T47D (cell line): ENCODE data around the gene KASH5.

Experiments
- DNase-seq, 2 experiments: peaks; one replicate each; pipeline versions ENCODE4 v3.0.0 to v3.0.0-alpha.2; 2011 to 2012; ENCODE audit warnings: low read depth in 1 of 2, low spot score in 1 of 2
- JUND ChIP-seq: IDR thresholded peaks from 2 replicates; pipeline ENCODE4 v1.6.1; 2012; ENCODE audit warnings: low read depth
- in situ Hi-C: cut with HindIII; loops from 2 replicates; pipeline ENCODE4 v1.10.0; 2016; ENCODE audit warnings: low sequenced_read_pairs, low pct_unique_long_range_greater_than_20kb

Gene KASH5

DNA sequence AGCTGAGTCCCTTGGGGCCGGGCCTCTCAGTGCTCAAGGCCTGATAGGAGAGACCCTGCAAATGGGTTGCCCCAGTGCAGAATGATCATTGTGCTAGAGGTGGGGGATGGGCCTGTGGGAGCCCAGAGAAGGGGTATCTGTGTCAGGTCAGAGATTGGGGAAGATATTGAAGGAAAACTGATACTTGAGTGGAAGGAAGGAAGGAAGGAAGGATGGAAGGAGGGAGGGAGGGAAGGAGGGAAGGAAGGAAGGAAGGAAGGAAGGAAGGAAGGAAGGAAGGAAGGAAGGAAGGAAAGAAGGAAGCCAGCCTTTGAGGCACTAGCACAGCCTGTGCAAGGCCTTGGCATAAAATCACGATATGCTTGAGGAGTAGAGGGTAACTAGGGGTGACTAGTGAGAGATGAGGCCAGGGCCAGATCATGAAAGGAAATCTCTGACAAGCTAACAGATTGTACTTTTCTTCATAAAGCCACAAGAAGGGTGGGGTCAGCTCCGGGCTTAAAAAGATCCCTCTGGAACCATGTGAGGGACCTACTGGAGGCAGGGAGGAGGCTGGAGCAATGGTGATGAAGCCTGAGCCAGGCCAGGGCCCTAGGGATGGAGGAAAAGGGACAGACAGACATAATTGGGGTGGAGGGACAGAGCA lies 23.8 kb downstream of the KASH5 start:
- DNase-seq = no peak
- in situ Hi-C loops = no loop called here
- no peak for TF ChIP-seq JUND

DNA sequence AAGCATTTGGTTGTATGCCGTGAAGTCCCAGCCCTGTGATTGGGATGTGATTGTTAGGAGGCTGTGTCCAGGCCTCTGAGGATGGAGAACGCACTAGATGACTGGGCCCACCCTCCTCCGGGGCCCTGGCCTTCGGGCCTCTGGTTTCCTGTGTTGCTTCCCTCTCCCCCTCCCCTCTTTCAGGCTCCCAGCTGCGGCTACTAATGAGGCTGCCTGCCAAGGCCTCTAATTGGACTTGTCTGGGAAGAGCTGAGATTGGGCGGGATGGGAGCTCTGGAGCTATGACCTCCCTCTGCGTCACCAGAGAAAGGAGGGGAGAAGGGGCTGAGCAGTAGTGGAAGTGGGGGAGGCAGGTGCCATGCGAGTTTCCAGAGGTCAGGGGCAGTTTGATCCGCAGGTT lies 25.3 kb downstream of the KASH5 start:
- no peak for TF ChIP-seq JUND
- no peak for DNase-seq
- in situ Hi-C loops = no loop called here

DNA sequence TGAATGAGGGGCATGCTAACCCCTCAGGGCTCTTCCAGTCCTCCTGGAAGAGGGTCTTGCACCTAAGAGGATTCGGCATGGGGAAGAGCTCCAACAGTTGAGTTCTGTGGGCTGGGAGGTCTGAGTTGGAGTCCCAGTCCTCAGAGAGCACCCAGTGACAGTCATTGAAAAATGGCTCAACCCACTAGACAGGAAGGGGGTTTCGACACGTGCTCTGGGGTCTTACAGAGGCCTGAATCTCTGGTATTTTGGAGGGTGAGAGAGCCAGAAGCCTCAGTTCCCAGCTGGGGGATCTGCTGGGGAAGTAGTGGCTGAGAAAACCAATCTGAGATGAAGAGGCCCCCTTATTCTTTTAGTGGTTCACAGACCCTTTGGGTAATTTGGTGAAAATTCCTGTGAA lies 26.2 kb downstream of the KASH5 start:
- DNase-seq = no peak
- TF ChIP-seq JUND = no peak
- in situ Hi-C loops = no loop called here

DNA sequence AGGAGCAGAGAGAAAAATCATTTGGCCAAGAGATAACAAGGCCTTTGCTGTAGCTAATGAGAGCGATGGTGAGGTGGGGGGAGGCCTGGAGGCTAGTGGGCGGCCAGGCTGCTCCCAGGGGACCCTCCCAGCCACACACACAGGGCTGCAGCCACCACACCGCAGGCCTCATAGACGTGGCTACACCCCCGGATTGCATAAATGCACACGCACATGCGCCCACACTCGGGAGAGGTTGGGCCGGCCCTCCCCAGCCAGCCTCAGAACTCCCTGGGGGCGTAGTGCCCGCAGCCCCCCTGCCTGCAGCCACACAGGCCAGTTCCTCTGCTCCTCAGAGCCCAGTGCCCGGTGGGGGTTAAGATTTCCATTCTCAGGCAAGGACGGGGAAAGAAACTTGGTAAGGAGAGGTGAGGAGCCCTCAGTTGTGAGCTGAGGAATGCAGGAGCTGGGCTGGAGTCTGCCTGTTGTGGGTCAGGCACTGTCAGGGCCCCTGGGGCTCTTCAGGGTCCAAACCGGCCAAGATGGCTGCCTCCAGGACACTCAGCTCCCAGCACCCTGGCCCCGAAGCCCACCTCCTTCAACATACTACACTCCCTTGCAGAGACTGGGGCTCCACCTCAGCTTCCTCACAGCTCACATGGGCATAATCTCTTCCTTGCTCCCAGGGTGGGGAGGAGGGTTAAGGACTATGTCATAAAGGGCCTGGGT lies 27.2 kb downstream of the KASH5 start:
- no peak for TF ChIP-seq JUND
- no peak for DNase-seq
- in situ Hi-C loops = no loop called here

DNA sequence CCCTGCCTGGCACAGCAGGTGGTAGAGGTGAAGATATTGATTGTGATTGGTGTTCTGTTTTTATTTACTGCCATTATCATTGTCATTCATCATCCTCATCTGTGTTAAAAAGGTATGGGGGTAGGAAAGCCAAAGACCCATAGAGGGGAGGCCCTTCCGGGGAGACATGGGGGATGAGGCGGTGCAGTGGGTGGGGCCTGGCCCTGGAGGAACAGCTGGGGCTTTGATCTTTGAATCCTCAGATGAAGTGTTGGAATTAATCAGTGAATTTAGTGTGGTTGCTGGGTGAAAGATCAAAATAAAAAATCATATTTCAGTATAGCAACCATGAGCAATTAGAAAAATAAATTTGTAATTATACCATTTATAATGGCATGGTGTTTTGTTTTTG lies 27.8 kb downstream of the KASH5 start:
- in situ Hi-C loops = no loop called here
- DNase-seq = no peak
- no peak for TF ChIP-seq JUND

DNA sequence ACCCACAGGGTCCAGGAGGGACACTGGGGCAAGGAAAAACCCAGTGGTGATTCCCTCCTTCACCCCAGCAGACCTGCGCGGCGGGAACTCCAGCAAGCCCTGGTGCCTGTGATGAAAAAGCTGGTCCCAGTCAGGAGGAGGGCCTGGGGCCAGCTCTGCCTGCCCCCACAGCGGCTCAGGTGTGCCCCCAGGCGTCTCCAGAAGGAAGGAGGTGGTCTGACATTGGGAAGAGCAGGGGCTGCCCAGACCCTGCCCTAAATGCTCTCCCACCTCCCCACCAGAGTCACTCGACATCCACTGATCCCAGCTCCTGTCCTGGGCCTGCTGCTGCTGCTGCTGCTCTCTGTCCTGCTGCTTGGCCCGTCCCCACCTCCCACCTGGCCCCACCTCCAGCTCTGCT lies 29.0 kb downstream of the KASH5 start:
- DNase-seq = no peak
- no peak for TF ChIP-seq JUND
- in situ Hi-C loops = no loop called here

DNA sequence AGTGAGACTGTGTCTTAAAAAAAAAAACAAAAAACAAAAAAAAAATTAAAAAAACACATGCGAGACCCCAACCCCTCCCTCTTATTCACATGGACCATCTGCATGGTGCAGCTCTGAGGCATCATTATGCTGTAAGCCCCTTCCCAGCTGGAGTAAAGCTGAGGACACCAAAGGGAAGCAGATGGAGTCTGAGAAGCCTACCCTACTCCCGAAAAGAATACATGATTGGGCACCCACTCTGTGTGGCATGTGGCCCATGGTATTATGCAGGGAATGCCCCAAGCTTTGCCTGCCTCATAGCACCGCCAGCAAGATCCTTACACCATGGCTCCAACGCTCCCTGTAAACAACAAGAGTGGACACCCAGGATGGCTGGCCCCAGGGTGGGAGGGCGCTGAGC lies 30.5 kb downstream of the KASH5 start:
- in situ Hi-C loops = no loop called here
- DNase-seq = no peak
- TF ChIP-seq JUND = no peak

DNA sequence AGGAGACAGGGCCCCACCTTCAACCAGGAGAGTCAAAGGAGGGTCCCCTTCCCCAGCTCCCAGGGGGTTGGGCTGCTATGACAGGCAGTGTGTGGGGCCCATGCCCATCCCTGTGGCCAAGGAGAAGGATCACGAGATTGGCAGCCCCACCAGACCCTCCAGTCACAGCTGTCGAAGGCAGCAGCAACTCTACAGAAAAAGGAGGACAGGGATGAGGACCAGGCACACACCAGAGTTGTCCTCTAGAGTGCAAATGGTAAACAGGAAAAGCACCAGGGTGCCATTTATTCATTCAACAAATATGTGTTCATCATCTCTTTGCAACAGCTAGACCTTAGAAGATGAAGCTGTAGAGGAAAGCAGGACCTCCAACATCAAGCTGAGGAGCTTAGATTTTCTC lies 31.1 kb downstream of the KASH5 start:
- TF ChIP-seq JUND = no peak
- in situ Hi-C loops = no loop called here
- DNase-seq = no peak

DNA sequence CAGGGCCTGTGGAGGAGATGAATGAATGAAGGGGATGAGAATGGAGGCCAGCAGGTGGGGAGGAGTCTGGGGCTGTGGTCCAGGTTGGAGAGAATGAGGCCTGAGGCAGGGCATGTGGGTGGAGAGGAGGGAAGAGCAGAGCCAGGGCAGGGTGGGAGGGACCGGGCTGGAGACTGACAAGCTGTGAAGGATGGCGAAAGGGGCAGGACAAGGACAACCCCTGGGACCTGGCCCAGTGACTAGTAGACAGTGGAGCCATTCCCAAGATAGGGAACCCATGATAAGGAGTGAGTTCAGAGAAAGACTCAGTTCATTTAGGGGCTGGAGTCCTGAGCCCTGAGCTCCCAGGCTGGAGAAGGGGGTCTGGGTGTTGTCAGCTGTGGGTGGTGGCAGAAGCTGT lies 32.2 kb downstream of the KASH5 start:
- TF ChIP-seq JUND = no peak
- in situ Hi-C loops = no loop called here
- no peak for DNase-seq

DNA sequence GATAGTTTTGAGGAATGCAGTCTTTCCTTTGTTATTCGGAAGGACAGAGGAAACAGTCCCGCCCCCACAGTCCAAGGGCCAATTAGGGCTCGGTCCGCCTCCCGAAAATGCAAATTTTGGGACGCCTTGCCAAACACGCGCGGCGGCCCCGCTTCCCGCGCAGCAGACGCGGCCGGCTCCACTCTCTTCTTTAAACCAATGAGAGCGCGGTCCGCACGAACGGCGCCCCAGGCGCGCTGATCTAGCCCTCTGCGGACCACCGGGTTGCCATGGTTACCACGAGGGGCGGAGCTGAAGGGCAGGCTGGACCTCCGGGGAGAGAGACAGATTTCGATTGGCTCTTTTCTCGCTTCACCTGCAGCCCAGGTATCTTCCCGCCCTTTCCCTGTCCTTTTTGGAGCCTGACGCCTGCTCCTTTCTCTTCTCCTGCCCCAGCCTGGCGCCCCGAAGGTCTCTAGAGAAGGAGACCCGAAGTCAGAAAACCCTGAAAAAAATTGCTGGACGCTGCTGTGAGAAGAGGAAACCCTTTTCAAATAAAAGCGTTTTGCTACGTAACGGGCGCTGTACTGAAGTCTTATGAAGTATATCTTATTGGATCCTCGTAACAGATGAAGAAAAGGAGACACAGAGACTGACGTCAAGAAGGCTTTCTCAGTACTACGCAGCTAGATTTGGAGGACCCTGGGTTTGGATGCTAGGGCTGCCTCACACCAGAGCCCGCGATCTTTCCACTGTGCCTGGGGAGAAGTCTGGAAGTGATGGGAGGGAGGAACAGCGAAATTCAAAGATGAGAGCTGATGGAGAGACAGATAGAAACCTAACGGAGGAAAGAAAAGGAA lies 33.2 kb downstream of the KASH5 start:
- in situ Hi-C loops = no loop called here
- no peak for TF ChIP-seq JUND
- peak; percentile 76 to 86 for DNase-seq

DNA sequence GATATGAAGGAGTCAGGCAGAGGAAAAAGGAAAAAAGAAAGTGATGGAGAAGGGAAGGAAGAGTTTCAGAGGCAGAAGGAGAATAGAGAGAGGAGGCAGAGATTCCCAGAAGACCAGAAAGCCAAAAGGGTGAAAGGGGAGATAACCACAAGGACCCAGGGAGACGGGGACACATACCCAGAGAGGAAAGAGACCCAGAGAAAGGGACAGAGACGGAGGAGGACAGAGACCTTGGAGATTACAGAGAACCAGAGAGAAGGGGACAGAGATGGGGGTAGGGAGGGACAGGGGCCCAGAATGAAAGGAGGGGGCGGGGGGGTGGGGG lies 33.8 kb downstream of the KASH5 start:
- in situ Hi-C loops = no loop called here
- TF ChIP-seq JUND = no peak
- DNase-seq = no peak

DNA sequence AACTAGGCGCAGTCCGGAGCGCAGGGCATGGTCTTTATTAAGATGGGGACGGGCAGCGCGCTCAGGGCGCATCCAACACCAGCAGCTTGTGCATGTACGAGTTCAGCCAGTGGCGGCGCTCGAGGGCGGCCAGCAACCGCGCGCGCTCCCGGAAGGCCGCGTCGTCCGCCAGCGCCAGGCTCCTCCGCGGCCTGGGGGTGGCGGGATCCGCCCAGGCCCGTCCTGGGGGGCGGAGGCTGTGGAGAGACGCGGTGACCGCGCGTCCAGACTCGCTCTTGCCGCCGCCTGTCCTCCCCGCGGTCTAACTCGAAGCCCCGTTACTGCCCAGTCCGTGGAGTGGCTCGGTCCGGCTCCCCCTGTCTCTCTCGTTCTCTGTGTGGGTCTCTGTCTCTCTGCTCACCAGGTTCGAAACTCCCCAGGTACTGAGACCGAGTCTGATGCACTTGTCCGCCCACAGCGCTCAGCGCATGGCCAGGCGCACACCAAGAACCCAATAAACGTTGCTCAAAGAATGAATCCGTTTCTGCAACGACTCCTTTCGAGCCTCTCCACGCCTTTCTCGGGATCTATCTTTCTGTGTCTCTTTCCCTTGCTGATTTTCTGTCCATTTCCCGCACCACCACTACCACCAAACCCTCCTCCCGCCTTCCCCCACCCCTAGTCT lies 34.5 kb downstream of the KASH5 start:
- peak in 1 of 2 experiments; percentile 57 for DNase-seq
- no peak for TF ChIP-seq JUND
- in situ Hi-C loops = no loop called here
